Neuronal stem cell (in vitro differentiated cells): ENCODE results near the gene CCDC187.
A peak's percentile ranks its signal among the peaks of the same experiment; 100 is the strongest.

Source experiments
- DNase-seq: peaks from one replicate; pipeline ENCODE4 v3.0.0-alpha.2; 2013; ENCODE audit warnings: low spot score
- H2AFZ ChIP-seq: one replicate; pipeline ENCODE4 v1.6.1; 2013; ENCODE audit warnings: mild to moderate bottlenecking, low read length, inconsistent platforms
- H2AK5ac ChIP-seq: 2 replicates; pipeline ENCODE4 v1.6.1; 2013; ENCODE audit warnings: low read depth, mild to moderate bottlenecking, inconsistent platforms, low read length, moderate library complexity, mixed read lengths
- H2BK120ac ChIP-seq: 2 replicates; pipeline ENCODE4 v1.6.1; 2013; ENCODE audit warnings: low read depth, mild to moderate bottlenecking, inconsistent platforms, low read length, moderate library complexity, mixed read lengths
- H2BK12ac ChIP-seq: one replicate; pipeline ENCODE4 v1.6.1; 2013; ENCODE audit warnings: low read length, inconsistent platforms
- H2BK15ac ChIP-seq: 2 replicates; pipeline ENCODE4 v1.6.1; 2013; ENCODE audit warnings: mild to moderate bottlenecking, low read length, inconsistent platforms, mixed read lengths
- H2BK5ac ChIP-seq: one replicate; pipeline ENCODE4 v1.6.1; 2013; ENCODE audit warnings: inconsistent platforms, mild to moderate bottlenecking, low read length, moderate library complexity
- H3K14ac ChIP-seq: one replicate; pipeline ENCODE4 v1.6.1; 2013; ENCODE audit warnings: low read length, inconsistent platforms
- H3K18ac ChIP-seq: 2 replicates; pipeline ENCODE4 v1.6.1; 2013; ENCODE audit warnings: low read length, inconsistent platforms
- H3K23ac ChIP-seq: 2 replicates; pipeline ENCODE4 v1.6.1; 2013; ENCODE audit warnings: low read depth, mild to moderate bottlenecking, mixed read lengths, low read length, inconsistent platforms; ENCODE audit not compliant: poor library complexity
- H3K27ac ChIP-seq: replicated peaks from 3 replicates; pipeline ENCODE4 v1.5.1; 2013; ENCODE audit warnings: low read length, inconsistent platforms
- H3K27me3 ChIP-seq, 3 experiments: 2 replicates each; pipeline ENCODE4 v1.6.1; 2013; ENCODE audit warnings: low read length in 3 of 3, mild to moderate bottlenecking in 2 of 3, inconsistent platforms in 1 of 3, low read depth in 1 of 3, mixed read lengths in 1 of 3, moderate library complexity in 1 of 3; ENCODE audit not compliant: control insufficient read depth in 3 of 3, insufficient read depth in 3 of 3
- H3K36me3 ChIP-seq, 2 donors: replicated peaks in 1 of 2; 2 replicates each; pipeline ENCODE4 v1.6.1; 2013; ENCODE audit warnings: low read length in 2 of 2; ENCODE audit not compliant: control insufficient read depth in 2 of 2, insufficient read depth in 2 of 2
- H3K4ac ChIP-seq: 2 replicates; pipeline ENCODE4 v1.6.1; 2013; ENCODE audit warnings: inconsistent platforms, mild to moderate bottlenecking, low read length, moderate library complexity
- H3K4me1 ChIP-seq, 2 donors: 1 replicate in 1 of 2; 2 replicates in 1 of 2; pipeline ENCODE4 v1.6.1; 2013; ENCODE audit warnings: low read length in 2 of 2, low read depth in 1 of 2; ENCODE audit not compliant: control insufficient read depth in 2 of 2, insufficient read depth in 1 of 2
- H3K4me2 ChIP-seq: one replicate; pipeline ENCODE4 v1.6.1; 2013; ENCODE audit warnings: mild to moderate bottlenecking, low read length, inconsistent platforms; ENCODE audit not compliant: insufficient read depth, poor library complexity, severe bottlenecking
- H3K4me3 ChIP-seq, 2 donors: 2 replicates each; pipeline ENCODE4 v1.5.1; 2013; ENCODE audit warnings: low read length in 2 of 2, mild to moderate bottlenecking in 2 of 2, inconsistent platforms in 1 of 2, moderate library complexity in 1 of 2
- H3K79me1 ChIP-seq: one replicate; pipeline ENCODE4 v1.6.1; 2013; ENCODE audit warnings: low read depth, mild to moderate bottlenecking, inconsistent platforms, low read length, moderate library complexity
- H3K9ac ChIP-seq: one replicate; pipeline ENCODE4 v1.6.1; 2013; ENCODE audit warnings: mild to moderate bottlenecking, low read depth, low read length, inconsistent platforms; ENCODE audit not compliant: poor library complexity
- H3K9me3 ChIP-seq, 2 donors: replicated peaks in 1 of 2; 2 replicates each; pipeline versions ENCODE3 to v1.6.1; 2013; ENCODE audit warnings: low read length in 2 of 2, mild to moderate bottlenecking in 2 of 2, inconsistent platforms in 1 of 2, low read depth in 1 of 2, mixed read lengths in 1 of 2, moderate library complexity in 1 of 2; ENCODE audit not compliant: control insufficient read depth in 2 of 2, insufficient read depth in 1 of 2
- H4K8ac ChIP-seq: one replicate; pipeline ENCODE4 v1.6.1; 2013; ENCODE audit warnings: low read depth, mild to moderate bottlenecking, inconsistent platforms, low read length, moderate library complexity
- H4K91ac ChIP-seq: one replicate; pipeline ENCODE4 v1.6.1; 2013; ENCODE audit warnings: low read length, low read depth, mild to moderate bottlenecking, inconsistent platforms; ENCODE audit not compliant: poor library complexity
- WGBS, 2 donors: extraction: QIAGEN DNeasy Blood & Tissue Kit; methylation state at CpG; one replicate each; pipeline ENCODE4 v1.1.7; 2013; ENCODE audit warnings: missing lambda C conversion rate in 2 of 2, mixed read lengths in 1 of 2; ENCODE audit not compliant: insufficient read length in 2 of 2, insufficient replicate concordance in 1 of 2; ENCODE audit errors: extremely low coverage in 2 of 2; 5-methylcytosine and 5-hydroxymethylcytosine counted together

CCDC187 gene

DNA sequence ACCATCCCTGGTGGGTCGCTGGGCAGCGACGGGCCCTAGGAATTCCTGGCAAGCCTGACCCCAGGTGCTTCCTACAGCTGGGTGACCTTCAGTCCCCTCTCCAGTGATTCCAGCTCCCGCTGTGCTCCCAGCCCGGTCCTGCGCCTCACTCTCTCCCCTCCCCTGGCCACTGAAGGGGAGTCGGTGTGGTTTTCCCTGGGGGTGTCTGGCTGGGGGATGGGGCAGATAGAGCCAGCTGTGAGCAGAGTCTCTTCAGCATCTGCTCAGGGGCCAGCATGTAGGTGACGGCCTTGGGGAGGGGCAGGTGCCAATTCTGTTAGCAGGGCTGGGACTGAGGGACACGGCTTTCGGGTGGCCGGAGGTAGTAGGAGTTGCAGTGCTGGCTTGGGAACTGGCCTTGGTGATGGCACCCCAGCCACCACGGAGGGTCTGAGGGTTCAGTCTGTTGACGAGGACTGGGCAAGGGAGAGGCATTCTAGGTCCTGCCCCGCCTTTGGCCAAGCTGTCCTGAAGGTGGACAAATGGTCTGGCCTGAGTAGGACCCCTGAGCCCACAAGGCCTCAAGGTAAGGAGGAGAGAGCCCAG is 26.6 kb upstream of the CCDC187 start:
- Histone ChIP-seq H3K4ac (no peak overlapping the region), H3K27me3 (no peaks in the 10 kb centered on the region), H3K36me3 (peaks cover 6 to 17% of the 10 kb centered on the region in 2 donors), H2AFZ (no peak overlapping the region), H2BK120ac (no peak overlapping the region), H3K23ac (no peak overlapping the region), H3K79me1 (peaks cover 48% of the 10 kb centered on the region), H3K18ac (peak overlapping the region; percentile 38), H3K4me2 (no peak overlapping the region), H3K14ac (peak overlapping the region; percentile 82), H2BK12ac (peak overlapping the region; percentile 41), H3K27ac (no peak overlapping the region), H3K4me1 (peaks cover 23 to 30% of the 10 kb centered on the region in 2 donors), H3K9ac (peak overlapping the region; percentile 70), H2BK15ac (no peak overlapping the region), H4K91ac (no peak overlapping the region), H2BK5ac (no peak overlapping the region), H3K4me3 (no peak overlapping the region), H2AK5ac (no peak overlapping the region), H4K8ac (no peak overlapping the region), H3K9me3 (no peaks in the 10 kb centered on the region)
- DNase-seq: no peak
- WGBS, 2 donors: no CpG with 5 or more reads among the region's 14 CpGs

DNA sequence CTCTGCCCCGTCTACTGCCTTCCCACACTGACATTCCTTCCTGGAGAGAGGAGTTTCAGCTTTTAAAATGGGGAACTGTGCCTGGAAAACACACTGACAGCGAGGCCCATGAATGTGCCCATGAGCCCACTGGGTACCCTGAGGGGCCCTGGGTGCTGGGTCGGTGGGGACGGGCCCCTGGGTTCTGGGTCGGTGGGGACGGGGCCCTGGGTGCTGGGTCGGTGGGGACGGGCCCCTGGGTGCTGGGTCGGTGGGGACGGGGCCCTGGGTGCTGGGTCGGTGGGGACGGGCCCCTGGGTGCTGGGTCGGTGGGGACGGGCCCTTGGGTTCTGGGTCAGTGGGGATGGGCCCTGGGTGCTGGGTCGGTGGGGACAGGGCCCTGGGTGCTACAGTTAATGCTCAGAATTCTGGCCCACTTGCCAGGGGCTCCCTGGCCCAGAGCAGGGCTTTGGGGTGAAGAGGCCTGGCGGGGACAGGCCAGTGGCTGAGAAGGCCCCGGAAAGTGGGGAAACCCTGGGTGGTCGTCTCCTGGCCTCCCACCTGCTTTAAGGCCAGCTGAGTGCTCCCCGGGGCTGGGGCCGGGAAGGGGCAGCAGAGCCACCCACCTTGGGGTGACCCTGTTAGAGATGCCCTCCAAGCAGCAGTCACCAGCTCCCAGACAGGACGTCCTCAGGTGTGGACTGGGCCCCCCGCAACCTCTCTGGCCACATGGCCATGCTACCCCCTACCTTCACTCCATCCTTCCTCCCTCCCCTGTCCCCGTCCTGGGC is 25.9 kb upstream of the CCDC187 start:
- Histone ChIP-seq H3K4me2 (no peak overlapping the region), H3K79me1 (peaks cover 47% of the 10 kb centered on the region), H2AK5ac (peak overlapping the region; percentile 99), H3K4ac (no peak overlapping the region), H3K9me3 (no peaks in the 10 kb centered on the region), H3K27me3 (no peaks in the 10 kb centered on the region), H3K14ac (peak overlapping the region; percentile 8), H4K91ac (no peak overlapping the region), H3K4me1 (peaks cover 23 to 36% of the 10 kb centered on the region in 2 donors), H3K18ac (peak overlapping the region; percentile 98), H3K4me3 (no peak overlapping the region), H3K23ac (no peak overlapping the region), H3K36me3 (peaks cover 5 to 12% of the 10 kb centered on the region in 2 donors), H4K8ac (no peak overlapping the region), H2AFZ (no peak overlapping the region), H2BK5ac (no peak overlapping the region), H3K9ac (peak overlapping the region; percentile 70), H3K27ac (no peak overlapping the region), H2BK12ac (peak overlapping the region; percentile 58), H2BK15ac (no peak overlapping the region), H2BK120ac (no peak overlapping the region)
- no peak for DNase-seq
- WGBS, 2 donors: no CpG with 5 or more reads among the region's 23 CpGs

GRCh38 chr9:136329211-136329627 is 25.3 kb upstream of the CCDC187 start:
- Histone ChIP-seq H4K91ac (no peak overlapping the region), H3K79me1 (peaks cover 41% of the 10 kb centered on the region), H2AK5ac (peak overlapping the region; percentile 99), H3K4me2 (peak overlapping the region; percentile 88), H3K27ac (peak overlapping the region; percentile 46), H2BK120ac (no peak overlapping the region), H3K27me3 (no peaks in the 10 kb centered on the region), H3K23ac (peak overlapping the region; percentile 55), H2BK5ac (no peak overlapping the region), H2AFZ (no peak overlapping the region), H3K18ac (peak overlapping the region; percentile 98), H3K36me3 (peaks cover 3 to 11% of the 10 kb centered on the region in 2 donors), H3K9me3 (no peaks in the 10 kb centered on the region), H3K4me1 (peaks cover 23 to 37% of the 10 kb centered on the region in 2 donors), H3K9ac (peak overlapping the region; percentile 93), H2BK12ac (peak overlapping the region; percentile 33), H2BK15ac (peak overlapping the region; percentile 93), H4K8ac (no peak overlapping the region), H3K14ac (peak overlapping the region; percentile 71), H3K4me3 (peak overlapping the region; percentile 88 to 92), H3K4ac (peak overlapping the region; percentile 10)
- WGBS, 2 donors: no CpG with 5 or more reads among the region's 19 CpGs
- no peak for DNase-seq

GRCh38 chr9:136328622-136329041 is 24.7 kb upstream of the CCDC187 start:
- Histone ChIP-seq H2BK15ac (peak overlapping the region; percentile 93), H3K4me3 (peak overlapping the region; percentile 88 to 92), H2AFZ (no peak overlapping the region), H3K18ac (peak overlapping the region; percentile 98), H3K27me3 (no peaks in the 10 kb centered on the region), H3K9me3 (no peaks in the 10 kb centered on the region), H4K91ac (peak overlapping the region; percentile 75), H3K79me1 (peaks cover 38% of the 10 kb centered on the region), H3K9ac (peak overlapping the region; percentile 93), H3K14ac (peak overlapping the region; percentile 71), H3K27ac (peak overlapping the region; percentile 46), H3K4me2 (peak overlapping the region; percentile 88), H2BK12ac (peak overlapping the region; percentile 33), H3K36me3 (peaks cover 3 to 11% of the 10 kb centered on the region in 2 donors), H2BK120ac (no peak overlapping the region), H4K8ac (no peak overlapping the region), H3K4ac (no peak overlapping the region), H3K4me1 (peaks cover 23 to 37% of the 10 kb centered on the region in 2 donors), H2BK5ac (no peak overlapping the region), H2AK5ac (peak overlapping the region; percentile 99), H3K23ac (peak overlapping the region; percentile 55)
- no CpG with 5 or more reads among the region's 15 CpGs for WGBS, 2 donors
- DNase-seq: no peak
